Spleen (tissue), 11 donors: ENCODE results near the gene TNFRSF18. TPM values are rescaled to one million over a fixed set of nuclear protein-coding genes. Genes with fewer than 3 reads are reported as not detected.

Experiments used
- DNase-seq: peaks from one replicate; pipeline ENCODE4 v3.0.0-alpha.2; 2020
- H3K27ac ChIP-seq, 8 donors: fragments of 200-600 bp; sonication (generic) in 7 of 8; 1 replicate in 4 of 8; 2 replicates in 4 of 8; pipeline versions ENCODE4 v1.5.0 to v1.8.0; 2016 to 2021; ENCODE audit warnings: inconsistent platforms in 4 of 8, mild to moderate bottlenecking in 4 of 8, moderate library complexity in 1 of 8
- H3K27me3 ChIP-seq, 7 donors: fragments of 200-600 bp; sonication (generic) in 6 of 7; replicated peaks in 1 of 7; 1 replicate in 4 of 7; 2 replicates in 3 of 7; pipeline versions ENCODE4 v1.5.0 to v1.8.0; 2016 to 2021; ENCODE audit warnings: inconsistent platforms in 3 of 7, mild to moderate bottlenecking in 1 of 7
- H3K36me3 ChIP-seq, 6 donors: fragments of 200-600 bp; sonication (generic) in 5 of 6; 1 replicate in 4 of 6; 2 replicates in 2 of 6; pipeline versions ENCODE4 v1.5.0 to v1.8.0; 2016 to 2021; ENCODE audit warnings: inconsistent platforms in 2 of 6
- H3K4me1 ChIP-seq, 6 donors: fragments of 200-600 bp; sonication (generic) in 5 of 6; 1 replicate in 3 of 6; 2 replicates in 3 of 6; pipeline versions ENCODE4 v1.5.0 to v1.8.0; 2016 to 2021; ENCODE audit warnings: inconsistent platforms in 3 of 6
- H3K4me3 ChIP-seq, 8 donors: fragments of 200-600 bp; sonication (generic) in 7 of 8; 1 replicate in 4 of 8; 2 replicates in 4 of 8; pipeline versions ENCODE4 v1.5.0 to v1.8.0; 2016 to 2021; ENCODE audit warnings: inconsistent platforms in 4 of 8, mild to moderate bottlenecking in 4 of 8, moderate library complexity in 2 of 8
- H3K9me3 ChIP-seq, 8 donors: fragments of 200-600 bp; sonication (generic) in 7 of 8; 1 replicate in 4 of 8; 2 replicates in 4 of 8; pipeline versions ENCODE4 v1.5.0 to v1.8.0; 2016 to 2021; ENCODE audit warnings: inconsistent platforms in 4 of 8
- CTCF ChIP-seq, 11 experiments: fragments of 200-600 bp in 7 of 11; fragments of 450-650 bp in 4 of 11; sonication (generic) in 4 of 11; IDR thresholded peaks in 8 of 11; conservative IDR thresholded peaks in 3 of 11; 1 replicate in 7 of 11; 2 replicates in 4 of 11; pipeline versions ENCODE4 v1.4.0 to v1.8.0; 2016 to 2021; ENCODE audit warnings: antibody characterized with exemption in 11 of 11, inconsistent platforms in 4 of 11, mild to moderate bottlenecking in 1 of 11
- POLR2A ChIP-seq, 3 donors: fragments of 450-650 bp; IDR thresholded peaks; one replicate each; pipeline ENCODE4 v1.5.1; 2017; ENCODE audit warnings: antibody characterized with exemption in 3 of 3, mild to moderate bottlenecking in 1 of 3
- POLR2AphosphoS5 ChIP-seq, 3 donors: sonication (generic); formaldehyde crosslinking; IDR thresholded peaks; one replicate each; pipeline ENCODE4 v1.5.1; 2017; ENCODE audit warnings: antibody characterized with exemption in 3 of 3
- WGBS, 5 donors: extraction: QIAGEN DNeasy Blood & Tissue Kit in 3 of 5; methylation state at CpG; one replicate each; pipeline versions ENCODE4 v1.1.5 to v1.1.7; 2013 to 2018; 5-methylcytosine and 5-hydroxymethylcytosine counted together
- intact Hi-C: fragments of 100-400 bp; cut with DNase I; formaldehyde crosslinking; loops from one replicate; pipeline ENCODE4 v1.15.0; 2023; ENCODE audit warnings: low total_unique reads
- polyA plus RNA-seq, 3 donors: library from polyadenylated mRNA; stranded (reverse); fragments of 200-250 nt; gene quantifications; one replicate each; pipeline ENCODE4 v1.2.1, GENCODE V29; 2013
- total RNA-seq, 7 donors: library from RNA; depleted of rRNA in 3 of 7; stranded (reverse); fragments of >200 nt in 3 of 7; fragmentation: NEBNext Ultra II Directional in 4 of 7; extraction: Animal tissue kit (Norgen Biotek cat#: 25700) in 4 of 7; gene quantifications; one replicate each; pipeline versions ENCODE4 v1.1.0 to v1.2.1, GENCODE V29; 2016 to 2021
- donor health status: healthy with polysubstance abuse.
- donor health status: DM: no; HTN: no; CAD: no; lungs with moderate emphysema.
- donor health status: DM: no; HTN: no; CAD: no.
- donor health status: Bipolar disorder and iron deficiency.
- donor health status: healthy.
- donor health status: DM: no; HTN: no; CAD: no.
- donor health status: DM: yes; HTN: yes; CAD: no.

TNFRSF18 gene
- total and polyA plus RNA-seq, 10 donors, result 5.2 to 16.3 (median 7.6) TPM

GRCh38 chr1:1237874-1238701, 31.7 kb upstream of the TNFRSF18 start:
- Histone ChIP-seq H3K27me3 (peaks cover 0 to 69% (median 32%) of the 10 kb centered on the region in 7 donors), H3K9me3 (no peaks in the 10 kb centered on the region), H3K27ac (no peak overlapping the region), H3K4me3 (no peak overlapping the region), H3K36me3 (peaks cover 0 to 26% (median 11%) of the 10 kb centered on the region in 6 donors), H3K4me1 (peaks cover 0 to 39% (median 26%) of the 10 kb centered on the region in 6 donors)
- 54 to 59% (median 55%) methylated on average over 32 to 48 of the region's 48 CpGs for WGBS, 5 donors
- intact Hi-C loops, result no loop called here
- no peak for DNase-seq
- TF ChIP-seq CTCF (IDR thresholded peaks at IDR 0.05 in 8 of 11, conservative IDR thresholded peaks at IDR 0.05 in 3 of 11) (no peak), POLR2AphosphoS5 (IDR thresholded peaks at IDR 0.05) (peak in 1 of 3 donors; percentile 16)

- peaks cover 0 to 27% (median 11%) of the 10 kb centered on the region in 6 donors for H3K36me3 ChIP-seq
- H3K27me3 ChIP-seq, result peaks cover 0 to 60% (median 32%) of the 10 kb centered on the region in 7 donors
- peaks cover 0 to 46% (median 32%) of the 10 kb centered on the region in 6 donors for H3K4me1 ChIP-seq
- 47 to 52% (median 48%) methylated on average over 20 to 34 of the region's 34 CpGs for WGBS, 5 donors
- no peaks in the 10 kb centered on the region for H3K9me3 ChIP-seq
- no peak overlapping the region for H3K4me3 ChIP-seq
- intact Hi-C loops, result no loop called here
- no peak overlapping the region for H3K27ac ChIP-seq
- TF ChIP-seq POLR2A (IDR thresholded peaks at IDR 0.05), result no peak
- no peak for TF ChIP-seq CTCF (IDR thresholded peaks at IDR 0.05 in 8 of 11, conservative IDR thresholded peaks at IDR 0.05 in 3 of 11)
- TF ChIP-seq POLR2AphosphoS5 (IDR thresholded peaks at IDR 0.05), result peak in 1 of 3 donors; percentile 30
- DNase-seq, result no peak
Measured at GRCh38 chr1:1236945-1237873, 30.8 kb upstream of the TNFRSF18 start.

- Histone ChIP-seq H3K4me3 (no peak overlapping the region), H3K36me3 (peaks cover 0 to 27% (median 11%) of the 10 kb centered on the region in 6 donors), H3K9me3 (no peaks in the 10 kb centered on the region), H3K27ac (no peak overlapping the region), H3K4me1 (peaks cover 0 to 49% (median 33%) of the 10 kb centered on the region in 6 donors), H3K27me3 (peaks cover 0 to 51% (median 32%) of the 10 kb centered on the region in 7 donors)
- WGBS, 5 donors, result 80 to 85% (median 84%) methylated on average over 12 to 22 of the region's 22 CpGs
- intact Hi-C loops, result no loop called here
- DNase-seq, result no peak
- TF ChIP-seq POLR2A (IDR thresholded peaks at IDR 0.05) (no peak), CTCF (IDR thresholded peaks at IDR 0.05 in 8 of 11, conservative IDR thresholded peaks at IDR 0.05 in 3 of 11) (no peak), POLR2AphosphoS5 (IDR thresholded peaks at IDR 0.05) (peak in 2 of 3 donors; percentile 15 to 25)
Measured at GRCh38 chr1:1236176-1236763, 29.9 kb upstream of the TNFRSF18 start.
